Skeletal muscle satellite cell (primary cell): Measurements from ENCODE around the gene SMYD2.

Source experiments
- H3K27me3 ChIP-seq: 2 replicates; pipeline ENCODE4 v1.7.0; 2013; ENCODE audit warnings: low read length; ENCODE audit not compliant: control insufficient read depth, insufficient read depth
- H3K36me3 ChIP-seq: 2 replicates; pipeline ENCODE4 v1.7.0; 2013; ENCODE audit warnings: mild to moderate bottlenecking, control low read depth, low read length; ENCODE audit not compliant: insufficient read depth
- H3K4me1 ChIP-seq: 2 replicates; pipeline ENCODE4 v1.7.0; 2013; ENCODE audit warnings: low read length; ENCODE audit not compliant: control insufficient read depth, insufficient read depth
- H3K4me2 ChIP-seq: 2 replicates; pipeline ENCODE4 v1.7.0; 2013; ENCODE audit warnings: mild to moderate bottlenecking, low read length
- H3K4me3 ChIP-seq: 2 replicates; pipeline ENCODE4 v1.7.0; 2013; ENCODE audit warnings: low read length
- H3K9ac ChIP-seq: 2 replicates; pipeline ENCODE4 v1.7.0; 2013; ENCODE audit warnings: mild to moderate bottlenecking, low read depth, low read length, moderate library complexity
- H3K9me3 ChIP-seq: replicated peaks from 2 replicates; pipeline ENCODE4 v1.7.0; 2013; ENCODE audit warnings: mild to moderate bottlenecking, control low read depth, low read length

SMYD2 gene

GRCh38 chr1:214324896-214325800 is 44.2 kb downstream of the SMYD2 start:
- peaks cover 3% of the 10 kb centered on the region for H3K36me3 ChIP-seq
- no peak overlapping the region for H3K4me3 ChIP-seq
- H3K9me3 ChIP-seq: no peaks in the 10 kb centered on the region
- H3K4me1 ChIP-seq: peaks cover 6% of the 10 kb centered on the region
- H3K9ac ChIP-seq: no peak overlapping the region
- no peak overlapping the region for H3K4me2 ChIP-seq
- H3K27me3 ChIP-seq: no peaks in the 10 kb centered on the region

DNA sequence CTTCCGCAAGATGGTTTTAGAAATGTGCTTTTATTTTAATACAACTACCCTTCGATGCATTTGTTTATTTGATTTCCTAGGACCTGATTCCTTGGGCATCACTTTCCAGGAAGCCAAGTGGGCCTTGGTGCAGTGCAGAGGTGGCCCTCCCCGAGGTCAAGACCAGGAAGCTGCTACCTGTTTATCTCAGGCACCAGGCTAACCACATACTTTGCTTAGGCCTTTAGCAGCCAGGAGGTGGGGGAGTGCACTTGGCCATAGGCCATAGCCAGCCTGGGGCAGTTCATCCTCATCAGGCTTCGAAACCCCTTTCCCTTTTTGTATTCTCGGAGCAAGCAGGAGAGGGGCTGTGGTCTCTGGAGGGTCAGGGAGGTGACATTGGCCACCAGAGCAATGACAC is 45.4 kb downstream of the SMYD2 start:
- no peaks in the 10 kb centered on the region for H3K9me3 ChIP-seq
- no peak overlapping the region for H3K4me3 ChIP-seq
- peaks cover 3% of the 10 kb centered on the region for H3K36me3 ChIP-seq
- peaks cover 6% of the 10 kb centered on the region for H3K4me1 ChIP-seq
- no peaks in the 10 kb centered on the region for H3K27me3 ChIP-seq
- H3K9ac ChIP-seq: no peak overlapping the region
- no peak overlapping the region for H3K4me2 ChIP-seq

DNA sequence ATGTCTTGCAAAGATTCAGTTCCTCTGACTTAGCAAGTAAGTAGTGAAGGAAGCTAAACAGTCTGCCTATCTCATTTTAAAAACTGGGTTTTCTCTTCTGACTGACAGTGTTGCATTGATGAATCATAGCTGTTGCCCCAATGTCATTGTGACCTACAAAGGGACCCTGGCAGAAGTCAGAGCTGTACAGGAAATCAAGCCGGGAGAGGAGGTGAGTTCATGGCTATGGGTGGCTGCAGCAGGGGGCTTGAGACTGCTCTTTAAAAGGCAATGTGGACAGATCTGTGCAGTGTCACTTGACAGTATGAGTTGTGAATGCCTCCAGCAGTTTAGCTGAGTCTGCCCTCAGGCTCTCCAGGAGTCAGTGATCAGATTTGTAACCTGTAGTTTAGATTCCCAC is 46.6 kb downstream of the SMYD2 start:
- H3K36me3 ChIP-seq: peaks cover 3% of the 10 kb centered on the region
- no peak overlapping the region for H3K4me2 ChIP-seq

DNA sequence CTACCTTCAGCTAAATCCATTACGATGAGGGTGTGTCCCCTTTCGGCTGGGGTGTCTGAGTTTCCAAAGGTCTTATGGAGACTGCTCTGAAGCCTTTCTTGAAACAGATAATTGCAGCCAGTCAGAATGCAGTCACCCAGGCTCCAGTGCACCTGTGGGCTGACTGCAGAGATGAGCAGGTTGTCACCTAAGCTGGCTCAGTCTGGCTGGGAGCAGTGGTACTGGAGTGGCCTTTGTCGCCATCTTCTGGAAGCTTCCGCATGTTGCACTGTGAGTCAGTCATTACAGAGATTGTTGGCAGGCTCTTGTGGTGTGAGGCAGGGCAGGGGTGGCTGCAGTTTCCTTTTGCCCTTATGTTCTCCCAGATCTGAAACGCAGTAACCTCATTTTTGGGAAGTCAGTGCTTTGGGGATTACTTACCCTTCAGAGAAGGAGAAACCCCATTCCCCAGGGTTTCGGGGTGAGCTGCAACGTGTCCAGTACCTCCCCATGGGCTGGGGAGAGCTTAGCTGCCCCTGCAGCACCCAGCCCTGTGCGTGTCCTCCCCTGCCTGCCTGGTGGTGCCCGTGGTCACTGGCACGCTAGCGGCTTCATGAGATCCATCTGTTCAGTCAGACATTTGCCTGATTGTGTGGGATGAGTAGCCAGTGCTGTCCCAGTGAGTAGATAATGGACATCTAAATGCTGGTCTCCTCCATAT is 48.0 kb downstream of the SMYD2 start:
- Histone ChIP-seq H3K9ac (no peak overlapping the region), H3K4me3 (no peak overlapping the region), H3K9me3 (no peaks in the 10 kb centered on the region), H3K4me2 (peak overlapping the region; percentile 49), H3K4me1 (peaks cover 11% of the 10 kb centered on the region), H3K27me3 (no peaks in the 10 kb centered on the region), H3K36me3 (peaks cover 3% of the 10 kb centered on the region)

More for the DNA sequence above, 46.6 kb downstream of the SMYD2 start:
- no peaks in the 10 kb centered on the region for H3K9me3 ChIP-seq
- peaks cover 6% of the 10 kb centered on the region for H3K4me1 ChIP-seq
- no peak overlapping the region for H3K4me3 ChIP-seq
- no peak overlapping the region for H3K9ac ChIP-seq
- H3K27me3 ChIP-seq: no peaks in the 10 kb centered on the region

DNA sequence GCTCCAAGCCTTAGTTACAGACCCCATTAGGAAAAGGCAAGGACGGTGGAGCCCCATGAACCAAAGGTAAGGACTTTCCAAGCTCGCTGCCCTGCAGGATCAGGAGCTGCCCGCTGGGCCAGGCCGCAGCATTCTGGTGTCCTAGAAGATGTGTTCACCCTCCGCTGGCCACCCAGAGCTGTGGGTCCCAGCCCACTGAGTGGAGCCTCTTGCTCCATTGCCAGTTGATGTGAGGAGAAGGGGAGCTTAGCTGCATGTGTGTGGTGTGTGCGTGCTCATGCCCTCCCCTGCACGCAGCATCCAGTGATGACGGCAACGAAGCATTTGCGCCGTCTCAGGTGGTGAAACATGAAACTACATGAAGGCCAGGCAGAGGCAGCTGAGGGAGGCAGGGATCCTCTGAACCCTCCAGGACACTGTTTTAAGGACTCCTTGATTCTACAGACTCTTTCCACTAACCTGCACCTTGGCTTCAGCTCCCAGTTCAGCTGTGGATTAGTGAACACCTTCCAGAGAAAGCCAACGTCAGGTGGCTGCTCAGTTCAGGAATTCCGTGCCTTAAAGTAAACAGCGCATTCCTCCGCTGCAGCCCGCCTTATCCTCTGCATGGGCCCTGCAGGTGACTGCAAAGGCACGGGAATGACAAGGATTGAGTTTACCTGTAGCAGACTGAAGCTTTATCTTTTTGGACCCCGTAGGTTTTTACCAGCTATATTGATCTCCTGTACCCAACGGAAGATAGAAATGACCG is 48.7 kb downstream of the SMYD2 start:
- Histone ChIP-seq H3K36me3 (peaks cover 3% of the 10 kb centered on the region), H3K9me3 (no peaks in the 10 kb centered on the region), H3K9ac (no peak overlapping the region)

DNA sequence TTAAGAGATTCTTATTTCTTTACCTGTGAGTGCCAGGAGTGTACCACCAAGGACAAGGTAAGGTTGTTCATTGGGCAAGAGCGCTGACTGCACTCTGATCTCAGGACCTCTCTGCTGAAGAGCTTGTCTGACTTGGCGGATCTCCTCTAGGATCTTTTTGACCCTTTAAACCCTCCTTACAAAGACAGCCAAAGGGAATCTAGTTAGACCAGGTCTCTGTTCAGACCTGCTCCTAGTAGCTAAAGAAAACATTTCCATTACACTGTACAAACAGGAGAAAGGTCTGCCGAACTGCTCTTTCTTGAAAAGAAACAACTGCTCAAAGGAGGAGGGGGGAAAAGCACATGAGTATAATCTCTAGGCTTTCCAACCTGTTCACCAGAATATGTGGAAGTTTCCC is 49.3 kb downstream of the SMYD2 start:
- Histone ChIP-seq H3K9me3 (no peaks in the 10 kb centered on the region), H3K4me1 (peaks cover 11% of the 10 kb centered on the region), H3K27me3 (no peaks in the 10 kb centered on the region), H3K4me3 (no peak overlapping the region), H3K4me2 (no peak overlapping the region), H3K36me3 (peaks cover 3% of the 10 kb centered on the region), H3K9ac (no peak overlapping the region)

More for the DNA sequence above, 48.7 kb downstream of the SMYD2 start:
- Histone ChIP-seq H3K4me1 (peaks cover 11% of the 10 kb centered on the region), H3K4me3 (no peak overlapping the region), H3K27me3 (no peaks in the 10 kb centered on the region), H3K4me2 (no peak overlapping the region)

DNA sequence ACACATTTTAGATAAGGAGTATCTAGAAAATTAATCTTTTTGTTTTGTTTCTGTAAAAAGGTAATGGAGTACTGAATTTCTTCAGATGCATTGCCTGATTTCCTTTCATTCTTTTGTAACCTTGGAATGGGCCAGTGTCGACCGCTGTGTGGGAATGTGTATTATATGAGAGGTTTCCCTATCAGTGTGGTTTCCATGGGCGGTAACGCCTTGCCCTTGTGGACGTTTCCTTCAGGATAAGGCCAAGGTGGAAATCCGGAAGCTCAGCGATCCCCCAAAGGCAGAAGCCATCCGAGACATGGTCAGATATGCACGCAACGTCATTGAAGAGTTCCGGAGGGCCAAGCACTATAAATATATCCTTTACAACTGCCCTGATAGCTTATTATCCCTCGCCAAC is 49.8 kb downstream of the SMYD2 start:
- no peak overlapping the region for H3K4me3 ChIP-seq
- H3K4me1 ChIP-seq: peaks cover 11% of the 10 kb centered on the region
- H3K9me3 ChIP-seq: no peaks in the 10 kb centered on the region
- no peak overlapping the region for H3K9ac ChIP-seq
- H3K36me3 ChIP-seq: peaks cover 3% of the 10 kb centered on the region
- no peak overlapping the region for H3K4me2 ChIP-seq
- H3K27me3 ChIP-seq: no peaks in the 10 kb centered on the region

- Histone ChIP-seq H3K36me3 (peaks cover 3% of the 10 kb centered on the region), H3K4me3 (no peak overlapping the region), H3K9me3 (no peaks in the 10 kb centered on the region), H3K9ac (no peak overlapping the region), H3K4me1 (peaks cover 11% of the 10 kb centered on the region), H3K27me3 (no peaks in the 10 kb centered on the region), H3K4me2 (no peak overlapping the region)
These were observed 50.2 kb downstream of the SMYD2 start for GRCh38 chr1:214331180-214331579.

GRCh38 chr1:214331827-214332423 is 51.0 kb downstream of the SMYD2 start:
- H3K9ac ChIP-seq: no peak overlapping the region
- no peaks in the 10 kb centered on the region for H3K27me3 ChIP-seq
- H3K36me3 ChIP-seq: peaks cover 8% of the 10 kb centered on the region
- peaks cover 11% of the 10 kb centered on the region for H3K4me1 ChIP-seq
- no peaks in the 10 kb centered on the region for H3K9me3 ChIP-seq
- H3K4me3 ChIP-seq: no peak overlapping the region
- no peak overlapping the region for H3K4me2 ChIP-seq

GRCh38 chr1:214332946-214333798 is 52.2 kb downstream of the SMYD2 start:
- Histone ChIP-seq H3K9me3 (no peaks in the 10 kb centered on the region), H3K4me1 (peaks cover 20% of the 10 kb centered on the region), H3K27me3 (no peaks in the 10 kb centered on the region), H3K9ac (no peak overlapping the region), H3K36me3 (peaks cover 10% of the 10 kb centered on the region), H3K4me2 (no peak overlapping the region), H3K4me3 (no peak overlapping the region)
